HG02885 (cell line): Measurements from ENCODE around the gene NHLRC2.

Source experiments
- ATAC-seq: cut with Tn5 transposase; IDR thresholded peaks from one replicate; pipeline ENCODE4 v1.9.1; 2021; ENCODE audit warnings: mild to moderate bottlenecking; ENCODE audit not compliant: unreplicated experiment, poor library complexity

NHLRC2 gene

GRCh38 chr10:113965077-113965476, 110.6 kb downstream of the NHLRC2 start:
- no peak for ATAC-seq

- no peak for ATAC-seq
Observed at GRCh38 chr10:113965683-113966082, 111.2 kb downstream of the NHLRC2 start.
